Measurements from ENCODE around the gene HNF4A.

GRCh38 chr20:44463466-44463865 lies 108.0 kb downstream of the HNF4A start:
- no peak for TF ChIP-seq CTCF (IDR thresholded peaks at IDR 0.05)
- TF ChIP-seq EZH2 (IDR thresholded peaks at IDR 0.05; ENCODE audit: borderline replicate concordance, insufficient read depth, low read depth, low read length, poor library complexity, severe bottlenecking), result no peak

Data from B cell (primary cell).